Small intestine (tissue), 7 donors: ENCODE results near the gene GDPD5. TPM values are rescaled to one million over a fixed set of nuclear protein-coding genes. Genes with fewer than 3 reads are reported as not detected.

Experiments
- DNase-seq, 2 donors: peaks; one replicate each; pipeline versions ENCODE4 v3.0.0 to v3.0.0-alpha.2; 2013
- FAIRE-seq: peaks from 2 replicates; lab custom pipeline; 2012; peaks lifted over from hg19 to GRCh38; lab: Jason Lieb, UNC
- H3K27ac ChIP-seq, 3 donors: one replicate each; pipeline ENCODE4 v1.5.1; 2013; ENCODE audit warnings: low read length in 2 of 3, mild to moderate bottlenecking in 2 of 3, control low read depth in 1 of 3, inconsistent platforms in 1 of 3, low read depth in 1 of 3, moderate library complexity in 1 of 3
- H3K27me3 ChIP-seq, 3 donors: one replicate each; pipeline ENCODE4 v1.6.1; 2013; ENCODE audit warnings: low read length in 3 of 3, inconsistent platforms in 1 of 3; ENCODE audit not compliant: control insufficient read depth in 3 of 3, insufficient read depth in 3 of 3
- H3K36me3 ChIP-seq, 3 donors: one replicate each; pipeline ENCODE4 v1.6.1; 2013; ENCODE audit warnings: low read length in 3 of 3, inconsistent platforms in 1 of 3, low read depth in 1 of 3, mild to moderate bottlenecking in 1 of 3, moderate library complexity in 1 of 3; ENCODE audit not compliant: control insufficient read depth in 3 of 3, insufficient read depth in 2 of 3
- H3K4me1 ChIP-seq, 3 donors: one replicate each; pipeline ENCODE4 v1.6.1; 2013; ENCODE audit warnings: low read length in 2 of 3, inconsistent platforms in 1 of 3, low read depth in 1 of 3, mild to moderate bottlenecking in 1 of 3, moderate library complexity in 1 of 3; ENCODE audit not compliant: control insufficient read depth in 3 of 3, insufficient read depth in 2 of 3
- H3K4me3 ChIP-seq, 3 donors: one replicate each; pipeline ENCODE4 v1.5.1; 2013; ENCODE audit warnings: low read length in 3 of 3, control low read depth in 1 of 3, inconsistent platforms in 1 of 3, low read depth in 1 of 3, mild to moderate bottlenecking in 1 of 3, moderate library complexity in 1 of 3
- H3K9me3 ChIP-seq, 2 donors: one replicate each; pipeline ENCODE4 v1.6.1; 2013; ENCODE audit warnings: low read depth in 1 of 2, low read length in 1 of 2; ENCODE audit not compliant: control insufficient read depth in 2 of 2, insufficient read depth in 1 of 2
- WGBS, 3 donors: extraction: QIAGEN DNeasy Blood & Tissue Kit; methylation state at CpG; one replicate each; pipeline ENCODE4 v1.1.7; 2013; 5-methylcytosine and 5-hydroxymethylcytosine counted together
- polyA plus RNA-seq, 4 donors: library from polyadenylated mRNA; stranded (reverse) in 3 of 4; unstranded in 1 of 4; fragments of 200-250 nt in 3 of 4; fragments of 120-200 nt in 1 of 4; gene quantifications; one replicate each; pipeline versions ENCODE4 v1.2.1 to v1.2.3, GENCODE V29; 2013
- donor health status: healthy with polysubstance abuse.
- donor health status: control.
- donor health status: control.
- donor health status: Bipolar disorder and iron deficiency.
- donor health status: healthy.

The GDPD5 gene
- polyA plus RNA-seq, 4 donors = 1.1 to 82.7 (median 6.1) TPM

- Histone ChIP-seq H3K36me3 (no peaks in the 10 kb centered on the region), H3K4me3 (no peak overlapping the region), H3K4me1 (peaks cover 0 to 13% (median 0%) of the 10 kb centered on the region in 3 donors), H3K27ac (peak overlapping the region in 2 of 3 donors; percentile 50 to 65), H3K9me3 (no peaks in the 10 kb centered on the region), H3K27me3 (no peaks in the 10 kb centered on the region)
- 22 to 42% (median 33%) methylated on average over 15 of the region's 15 CpGs for WGBS, 3 donors
- DNase-seq (peak; percentile 87 to 91), FAIRE-seq (no peak)
Measured at GRCh38 chr11:75534259-75535069, 8.7 kb upstream of the GDPD5 start.

GRCh38 chr11:75533896-75534258 is 8.1 kb upstream of the GDPD5 start:
- WGBS, 3 donors = 13 to 55% (median 24%) methylated on average over 1 of the region's 1 CpG
- FAIRE-seq = no peak
- Histone ChIP-seq H3K36me3 (no peaks in the 10 kb centered on the region), H3K27ac (peak overlapping the region in 1 of 3 donors; percentile 19), H3K4me3 (no peak overlapping the region), H3K9me3 (no peaks in the 10 kb centered on the region), H3K4me1 (peaks cover 0 to 13% (median 0%) of the 10 kb centered on the region in 3 donors), H3K27me3 (no peaks in the 10 kb centered on the region)
- DNase-seq = no peak

- FAIRE-seq = no peak
- 34 to 42% (median 41%) methylated on average over 7 of the region's 7 CpGs for WGBS, 3 donors
Measured at GRCh38 chr11:75532200-75533048, 6.7 kb upstream of the GDPD5 start.

GRCh38 chr11:75531325-75531724 is 5.6 kb upstream of the GDPD5 start:
- peaks cover 0 to 17% (median 0%) of the 10 kb centered on the region in 3 donors for H3K4me1 ChIP-seq
- H3K27me3 ChIP-seq = no peaks in the 10 kb centered on the region
- H3K4me3 ChIP-seq = no peak overlapping the region
- FAIRE-seq (no peak), DNase-seq (no peak)
- H3K27ac ChIP-seq = no peak overlapping the region
- 75 to 89% (median 77%) methylated on average over 4 of the region's 4 CpGs for WGBS, 3 donors
- no peaks in the 10 kb centered on the region for H3K36me3 ChIP-seq
- H3K9me3 ChIP-seq = no peaks in the 10 kb centered on the region

More at GRCh38 chr11:75532200-75533048, 6.7 kb upstream of the GDPD5 start:
- Histone ChIP-seq H3K27me3 (no peaks in the 10 kb centered on the region), H3K4me1 (peaks cover 0 to 13% (median 0%) of the 10 kb centered on the region in 3 donors), H3K36me3 (no peaks in the 10 kb centered on the region), H3K27ac (no peak overlapping the region), H3K9me3 (no peaks in the 10 kb centered on the region), H3K4me3 (no peak overlapping the region)
- DNase-seq = peak; percentile 82 to 83

GRCh38 chr11:75530577-75530976 is 4.8 kb upstream of the GDPD5 start:
- Histone ChIP-seq H3K27ac (no peak overlapping the region), H3K4me3 (no peak overlapping the region), H3K9me3 (no peaks in the 10 kb centered on the region), H3K4me1 (peaks cover 0 to 17% (median 0%) of the 10 kb centered on the region in 3 donors), H3K27me3 (no peaks in the 10 kb centered on the region), H3K36me3 (no peaks in the 10 kb centered on the region)
- FAIRE-seq = no peak
- 74 to 88% (median 87%) methylated on average over 3 of the region's 3 CpGs for WGBS, 3 donors
- no peak for DNase-seq

- H3K36me3 ChIP-seq = no peaks in the 10 kb centered on the region
- no peak overlapping the region for H3K27ac ChIP-seq
- no peak for DNase-seq
- WGBS, 3 donors = 61 to 65% (median 62%) methylated on average over 10 of the region's 10 CpGs
- FAIRE-seq = no peak
- H3K9me3 ChIP-seq = no peaks in the 10 kb centered on the region
- peaks cover 0 to 22% (median 0%) of the 10 kb centered on the region in 3 donors for H3K4me1 ChIP-seq
- H3K27me3 ChIP-seq = peaks cover 0 to 4% (median 0%) of the 10 kb centered on the region in 3 donors
- no peak overlapping the region for H3K4me3 ChIP-seq
Measured at GRCh38 chr11:75527938-75528735, 2.4 kb upstream of the GDPD5 start.

- WGBS, 3 donors = 94 to 96% (median 94%) methylated on average over 5 of the region's 5 CpGs
- no peak for FAIRE-seq
Measured at GRCh38 chr11:75527130-75527529, 1.4 kb upstream of the GDPD5 start.

GRCh38 chr11:75526192-75526541 is 426 bp upstream of the GDPD5 start:
- DNase-seq = no peak
- no peak overlapping the region for H3K27ac ChIP-seq
- H3K4me3 ChIP-seq = peak overlapping the region; percentile 43 to 62 (median 50)
- WGBS, 3 donors = 1 to 4% (median 2%) methylated on average over 17 to 21 of the region's 21 CpGs
- no peak for FAIRE-seq
- H3K27me3 ChIP-seq = peaks cover 0 to 4% (median 0%) of the 10 kb centered on the region in 3 donors
- H3K36me3 ChIP-seq = peaks cover 0 to 1% (median 0%) of the 10 kb centered on the region in 3 donors
- H3K4me1 ChIP-seq = peaks cover 0 to 37% (median 0%) of the 10 kb centered on the region in 3 donors
- H3K9me3 ChIP-seq = no peaks in the 10 kb centered on the region

More at GRCh38 chr11:75527130-75527529, 1.4 kb upstream of the GDPD5 start:
- no peak for DNase-seq
- Histone ChIP-seq H3K27me3 (peaks cover 0 to 4% (median 0%) of the 10 kb centered on the region in 3 donors), H3K9me3 (no peaks in the 10 kb centered on the region), H3K4me3 (no peak overlapping the region), H3K4me1 (peaks cover 0 to 30% (median 0%) of the 10 kb centered on the region in 3 donors), H3K27ac (no peak overlapping the region), H3K36me3 (no peaks in the 10 kb centered on the region)
